ENCODE results near the gene HOXC5.
"Not testable (repeated sequence)": the region's sequence is repeated elsewhere in the genome, so short reads cannot be mapped to it uniquely, and the experiment has no call there.

HOXC5 gene

DNA sequence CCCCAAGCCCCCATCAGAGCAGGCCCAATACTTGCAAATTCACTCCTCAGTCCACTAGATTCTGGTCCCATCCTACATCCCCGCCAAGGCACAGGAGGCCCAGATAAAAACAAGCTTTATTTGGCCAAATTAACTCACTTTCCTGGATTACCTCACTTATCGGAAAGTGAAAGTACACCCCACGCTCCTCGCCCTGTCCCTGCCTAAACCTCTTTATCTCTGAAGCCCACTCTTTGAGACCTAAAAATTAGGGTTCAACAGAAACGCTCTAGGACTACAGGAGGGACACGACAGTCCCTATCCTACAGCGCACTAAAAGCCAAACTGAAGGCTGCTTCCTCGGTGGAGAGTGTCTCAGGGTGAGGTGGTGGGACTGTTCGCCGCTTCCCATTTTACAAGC lies 45.0 kb downstream of the HOXC5 start:
- not testable (repeated sequence) for H3K9me3 ChIP-seq (ENCODE audit: control insufficient read depth, insufficient read depth, low read length); H3K9ac ChIP-seq (ENCODE audit: low read depth, low read length); H3K36me3 ChIP-seq (ENCODE audit: insufficient read depth, low read length); H3K4me1 ChIP-seq (ENCODE audit: insufficient read depth, low read length)

- H3K36me3 ChIP-seq (ENCODE audit: insufficient read depth, low read length); H3K9ac ChIP-seq (ENCODE audit: low read depth, low read length); H3K9me3 ChIP-seq (ENCODE audit: control insufficient read depth, insufficient read depth, low read length); H3K4me1 ChIP-seq (ENCODE audit: insufficient read depth, low read length): not testable (repeated sequence)
Measured at GRCh38 chr12:54079115-54079514, 46.3 kb downstream of the HOXC5 start.

- H3K9me3 ChIP-seq (ENCODE audit: control insufficient read depth, insufficient read depth, low read length); H3K4me1 ChIP-seq (ENCODE audit: insufficient read depth, low read length); H3K9ac ChIP-seq (ENCODE audit: low read depth, low read length); H3K36me3 ChIP-seq (ENCODE audit: insufficient read depth, low read length): not testable (repeated sequence)
Measured at GRCh38 chr12:54080008-54080924, 47.4 kb downstream of the HOXC5 start.

DNA sequence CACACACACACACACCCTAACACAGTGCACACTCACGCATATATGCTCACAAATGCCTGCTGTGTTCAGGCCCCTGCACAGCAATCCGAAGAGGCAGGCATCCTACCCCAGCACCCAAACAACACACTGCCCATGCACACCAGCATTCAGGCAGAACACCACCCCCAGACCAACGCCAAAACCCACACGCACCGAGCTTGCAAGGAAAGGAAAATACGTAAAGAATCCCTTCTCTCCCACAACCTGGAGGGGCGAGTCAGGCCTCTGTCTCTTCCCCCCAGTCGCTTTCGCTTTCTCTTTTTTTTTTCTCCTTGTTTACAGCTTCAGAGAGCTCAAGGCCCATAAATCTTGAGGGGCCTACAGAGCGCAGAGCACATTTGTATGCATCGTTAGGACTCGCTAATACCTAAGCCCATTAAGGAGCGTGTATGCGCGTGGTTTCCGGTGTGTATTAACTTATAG lies 48.2 kb downstream of the HOXC5 start:
- not testable (repeated sequence) for H3K4me1 ChIP-seq (ENCODE audit: insufficient read depth, low read length); H3K9me3 ChIP-seq (ENCODE audit: control insufficient read depth, insufficient read depth, low read length); H3K9ac ChIP-seq (ENCODE audit: low read depth, low read length); H3K36me3 ChIP-seq (ENCODE audit: insufficient read depth, low read length)

- not testable (repeated sequence) for H3K4me1 ChIP-seq (ENCODE audit: insufficient read depth, low read length); H3K36me3 ChIP-seq (ENCODE audit: insufficient read depth, low read length); H3K9me3 ChIP-seq (ENCODE audit: control insufficient read depth, insufficient read depth, low read length)
- peak overlapping the region; percentile 15; the same call in 1 of the 2 replicates for H3K9ac ChIP-seq (ENCODE audit: low read depth, low read length)
Measured at GRCh38 chr12:54081581-54082396, 48.9 kb downstream of the HOXC5 start.

GRCh38 chr12:54082397-54082892 lies 49.6 kb downstream of the HOXC5 start:
- H3K36me3 ChIP-seq (ENCODE audit: insufficient read depth, low read length): no peaks in the 10 kb centered on the region
- H3K9me3 ChIP-seq (ENCODE audit: control insufficient read depth, insufficient read depth, low read length): no peaks in the 10 kb centered on the region
- H3K4me1 ChIP-seq (ENCODE audit: insufficient read depth, low read length): no peaks in the 10 kb centered on the region
- no peak overlapping the region for H3K9ac ChIP-seq (ENCODE audit: low read depth, low read length)
